Measurements from ENCODE around the gene SOX9. TPM values are rescaled to one million over a fixed set of nuclear protein-coding genes. Genes with fewer than 3 reads are reported as not detected.

The SOX9 gene
- total RNA-seq, 1 experiment from 2014 or later, result 1.3 TPM

GRCh38 chr17:72125742-72126141 lies 4.9 kb downstream of the SOX9 start:
- no peak overlapping the region for H3T11ph ChIP-seq (ENCODE audit: low read length)
- no peak overlapping the region for H2BK20ac ChIP-seq (ENCODE audit: low read depth, low read length, poor library complexity, severe bottlenecking)
- no peak overlapping the region for H3K4me2 ChIP-seq (ENCODE audit: insufficient read depth, insufficient read length, low read length)
- no peak overlapping the region for H3K18ac ChIP-seq (ENCODE audit: insufficient read length, low read depth, low read length)
- H3K79me2 ChIP-seq (ENCODE audit: insufficient read depth, low read length), result no peaks in the 10 kb centered on the region
- H3K23me2 ChIP-seq (ENCODE audit: insufficient read length, low read depth, low read length, poor library complexity, severe bottlenecking), result peaks cover 25% of the 10 kb centered on the region
- H3K4ac ChIP-seq (ENCODE audit: low read depth, low read length), result no peak overlapping the region
- no peak overlapping the region for H2BK120ac ChIP-seq (ENCODE audit: low read depth, low read length, poor library complexity, severe bottlenecking)
- H4K20me1 ChIP-seq (ENCODE audit: control insufficient read depth, insufficient read depth, insufficient read length), result no peaks in the 10 kb centered on the region
- H3K27ac ChIP-seq (ENCODE audit: insufficient read length, low read depth, low read length), result no peak overlapping the region
- no peak overlapping the region for H3K9ac ChIP-seq (ENCODE audit: extremely low read depth, insufficient read length, low read length)
- H4K91ac ChIP-seq (ENCODE audit: insufficient read length, low read depth, low read length), result no peak overlapping the region
- peaks cover 35% of the 10 kb centered on the region for H3K27me3 Mint-ChIP-seq (ENCODE audit: low read depth)
- H2BK15ac ChIP-seq (ENCODE audit: low read depth, low read length), result no peak overlapping the region
- H3K36me3 Mint-ChIP-seq (ENCODE audit: insufficient read depth in 1 of 3, low read depth in 3 of 3), result peaks cover 7 to 15% (median 15%) of the 10 kb centered on the region in 3 experiments
- no peak overlapping the region for H3K56ac ChIP-seq (ENCODE audit: insufficient read length, low read depth, low read length)
- H3K27me3 ChIP-seq (ENCODE audit: insufficient read depth, low read length), result peaks cover 4% of the 10 kb centered on the region; the same call in 1 of the 2 replicates
- no peak overlapping the region for H2AK5ac ChIP-seq (ENCODE audit: insufficient read length, low read length)
- no peak overlapping the region for H3K14ac ChIP-seq (ENCODE audit: insufficient read depth, low read length)
- peak overlapping the region in 1 of 3 experiments; percentile 77; a peak in 1 of 7 replicates for H3K27ac Mint-ChIP-seq
- H2BK5ac ChIP-seq (ENCODE audit: insufficient read length, low read length), result no peak overlapping the region
- no peak overlapping the region for H2AFZ ChIP-seq (ENCODE audit: low read length)
- no peaks in the 10 kb centered on the region for H3K9me3 ChIP-seq (ENCODE audit: control insufficient read depth, low read depth, low read length)
- no peak for TF ChIP-seq CTCF (conservative IDR thresholded peaks at IDR 0.05)
- no peaks in the 10 kb centered on the region for H3K79me1 ChIP-seq (ENCODE audit: insufficient read depth, low read depth, low read length, poor library complexity, severe bottlenecking)
- no peak overlapping the region for H4K8ac ChIP-seq (replicated peaks; ENCODE audit: insufficient read length, low read depth, low read length)
- H3K4me3 Mint-ChIP-seq, result peak overlapping the region in 1 of 2 experiments; percentile 12; a peak in 1 of 5 replicates
- H3K4me1 ChIP-seq (ENCODE audit: insufficient read depth, low read length), result peaks cover 3% of the 10 kb centered on the region
- no peak overlapping the region for H2BK12ac ChIP-seq (ENCODE audit: insufficient read length, low read depth, low read length)
- H4K5ac ChIP-seq (ENCODE audit: insufficient read length, low read depth, low read length), result no peak overlapping the region
- no peak for DNase-seq
- H3K9me3 Mint-ChIP-seq, result no peaks in the 10 kb centered on the region
- H3K23ac ChIP-seq (ENCODE audit: insufficient read length, low read depth, low read length), result no peak overlapping the region
- H3K4me1 Mint-ChIP-seq, result peaks cover 25 to 38% of the 10 kb centered on the region in 2 experiments
